ENCODE results near the gene PIH1D1.

The PIH1D1 gene

GRCh38 chr19:49497047-49497788 is 45.6 kb upstream of the PIH1D1 start:
- Histone ChIP-seq H3K14ac (ENCODE audit: low read length in 2 of 2) (no peak overlapping the region), H4K91ac (ENCODE audit: low read length) (no peak overlapping the region), H3K27ac (ENCODE audit: low read length, poor library complexity, severe bottlenecking) (peak overlapping the region; percentile 86), H2BK15ac (ENCODE audit: low read depth, poor library complexity, severe bottlenecking) (no peak overlapping the region), H3K18ac (ENCODE audit: low read depth in 1 of 2, low read length in 2 of 2) (no peak overlapping the region), H2AFZ (ENCODE audit: low read depth, low read length) (no peak overlapping the region), H3K79me1 (replicated peaks; ENCODE audit: low read length, poor library complexity, severe bottlenecking) (peaks cover 7% of the 10 kb centered on the region), H2BK120ac (ENCODE audit: low read depth, low read length) (no peak overlapping the region), H3K4me3 (ENCODE audit: insufficient read depth in 1 of 2, low read depth in 1 of 2, low read length in 2 of 2) (peak overlapping the region; percentile 59 to 99), H3K4me2 (ENCODE audit: low read length, poor library complexity, severe bottlenecking) (peak overlapping the region; percentile 74), H3K4ac (ENCODE audit: low read depth in 1 of 2, low read length in 2 of 2) (peak overlapping the region in 1 of 2 experiments; percentile 19), H4K8ac (ENCODE audit: low read length) (no peak overlapping the region), H3K23ac (ENCODE audit: low read length in 2 of 2) (no peak overlapping the region), H3K9ac (ENCODE audit: low read length) (peak overlapping the region; percentile 100), H3K4me1 (ENCODE audit: control insufficient read depth, insufficient read depth, low read depth, low read length) (peaks cover 27% of the 10 kb centered on the region), H2BK12ac (ENCODE audit: low read length in 2 of 2) (no peak overlapping the region), H3K36me3 (ENCODE audit: control insufficient read depth in 1 of 2, insufficient read depth in 2 of 2, low read depth in 1 of 2, low read length in 2 of 2) (peaks cover 41 to 44% of the 10 kb centered on the region in 2 experiments), H3K9me3 (ENCODE audit: control insufficient read depth, low read length) (no peaks in the 10 kb centered on the region), H2BK5ac (ENCODE audit: low read depth, low read length, poor library complexity, severe bottlenecking) (no peak overlapping the region), H3K27me3 (ENCODE audit: control insufficient read depth in 1 of 2, insufficient read depth in 1 of 2, low read length in 2 of 2) (no peaks in the 10 kb centered on the region), H2AK5ac (ENCODE audit: low read length, severe bottlenecking) (peak overlapping the region; percentile 8)
- peak; percentile 58 for DNase-seq
- 42% methylated on average over 22 of the region's 22 CpGs for WGBS

- Histone ChIP-seq H3K18ac (ENCODE audit: low read depth in 1 of 2, low read length in 2 of 2) (peak overlapping the region in 1 of 2 experiments; percentile 91), H2BK12ac (ENCODE audit: low read length in 2 of 2) (no peak overlapping the region), H4K8ac (ENCODE audit: low read length) (peak overlapping the region; percentile 70), H3K9me3 (ENCODE audit: control insufficient read depth, low read length) (no peaks in the 10 kb centered on the region), H3K79me1 (replicated peaks; ENCODE audit: low read length, poor library complexity, severe bottlenecking) (peaks cover 7% of the 10 kb centered on the region), H3K27ac (ENCODE audit: low read length, poor library complexity, severe bottlenecking) (peak overlapping the region; percentile 86), H3K23ac (ENCODE audit: low read length in 2 of 2) (no peak overlapping the region), H3K4me3 (ENCODE audit: insufficient read depth in 1 of 2, low read depth in 1 of 2, low read length in 2 of 2) (peak overlapping the region; percentile 75 to 99), H3K14ac (ENCODE audit: low read length in 2 of 2) (no peak overlapping the region), H4K91ac (ENCODE audit: low read length) (no peak overlapping the region), H3K4ac (ENCODE audit: low read depth in 1 of 2, low read length in 2 of 2) (peak overlapping the region; percentile 60 to 84), H3K4me2 (ENCODE audit: low read length, poor library complexity, severe bottlenecking) (peak overlapping the region; percentile 74), H2BK5ac (ENCODE audit: low read depth, low read length, poor library complexity, severe bottlenecking) (peak overlapping the region; percentile 34), H3K4me1 (ENCODE audit: control insufficient read depth, insufficient read depth, low read depth, low read length) (peaks cover 27% of the 10 kb centered on the region), H2AK5ac (ENCODE audit: low read length, severe bottlenecking) (peak overlapping the region; percentile 63), H3K36me3 (ENCODE audit: control insufficient read depth in 1 of 2, insufficient read depth in 2 of 2, low read depth in 1 of 2, low read length in 2 of 2) (peaks cover 47 to 50% of the 10 kb centered on the region in 2 experiments), H2AFZ (ENCODE audit: low read depth, low read length) (no peak overlapping the region), H2BK15ac (ENCODE audit: low read depth, poor library complexity, severe bottlenecking) (no peak overlapping the region), H2BK120ac (ENCODE audit: low read depth, low read length) (no peak overlapping the region), H3K27me3 (ENCODE audit: control insufficient read depth in 1 of 2, insufficient read depth in 1 of 2, low read length in 2 of 2) (no peaks in the 10 kb centered on the region), H3K9ac (ENCODE audit: low read length) (peak overlapping the region; percentile 100)
- under 1% methylated on average over 11 of the region's 11 CpGs for WGBS
- DNase-seq = no peak
These were observed 45.0 kb upstream of the PIH1D1 start for GRCh38 chr19:49496574-49497008.

- H2BK120ac ChIP-seq (ENCODE audit: low read depth, low read length) = no peak overlapping the region
- H2AFZ ChIP-seq (ENCODE audit: low read depth, low read length) = no peak overlapping the region
- H3K9me3 ChIP-seq (ENCODE audit: control insufficient read depth, low read length) = no peaks in the 10 kb centered on the region
- no peak overlapping the region for H2BK15ac ChIP-seq (ENCODE audit: low read depth, poor library complexity, severe bottlenecking)
- H3K4me3 ChIP-seq (ENCODE audit: insufficient read depth in 1 of 2, low read depth in 1 of 2, low read length in 2 of 2) = no peak overlapping the region
- no peak overlapping the region for H3K4me2 ChIP-seq (ENCODE audit: low read length, poor library complexity, severe bottlenecking)
- H3K36me3 ChIP-seq (ENCODE audit: control insufficient read depth in 1 of 2, insufficient read depth in 2 of 2, low read depth in 1 of 2, low read length in 2 of 2) = peaks cover 50 to 56% of the 10 kb centered on the region in 2 experiments
- H4K8ac ChIP-seq (ENCODE audit: low read length) = peak overlapping the region; percentile 12
- DNase-seq = peak; percentile 22
- H3K27ac ChIP-seq (ENCODE audit: low read length, poor library complexity, severe bottlenecking) = peak overlapping the region; percentile 2
- H2BK5ac ChIP-seq (ENCODE audit: low read depth, low read length, poor library complexity, severe bottlenecking) = no peak overlapping the region
- no peak overlapping the region for H2BK12ac ChIP-seq (ENCODE audit: low read length in 2 of 2)
- H3K18ac ChIP-seq (ENCODE audit: low read depth in 1 of 2, low read length in 2 of 2) = no peak overlapping the region
- 85% methylated on average over 8 of the region's 12 CpGs for WGBS
- H2AK5ac ChIP-seq (ENCODE audit: low read length, severe bottlenecking) = peak overlapping the region; percentile 8
- no peak overlapping the region for H4K91ac ChIP-seq (ENCODE audit: low read length)
- H3K4ac ChIP-seq (ENCODE audit: low read depth in 1 of 2, low read length in 2 of 2) = no peak overlapping the region
- H3K9ac ChIP-seq (ENCODE audit: low read length) = peak overlapping the region; percentile 39
- H3K14ac ChIP-seq (ENCODE audit: low read length in 2 of 2) = no peak overlapping the region
- H3K27me3 ChIP-seq (ENCODE audit: control insufficient read depth in 1 of 2, insufficient read depth in 1 of 2, low read length in 2 of 2) = no peaks in the 10 kb centered on the region
- peaks cover 1% of the 10 kb centered on the region for H3K79me1 ChIP-seq (replicated peaks; ENCODE audit: low read length, poor library complexity, severe bottlenecking)
- peaks cover 30% of the 10 kb centered on the region for H3K4me1 ChIP-seq (ENCODE audit: control insufficient read depth, insufficient read depth, low read depth, low read length)
- H3K23ac ChIP-seq (ENCODE audit: low read length in 2 of 2) = no peak overlapping the region
These were observed 41.2 kb upstream of the PIH1D1 start for GRCh38 chr19:49492573-49493405.
